RWPE1 (cell line): ENCODE measurements around the gene SPTSSA.

Experiments used
- CTCF ChIA-PET: fragments of 350-600 bp; sonication (Branson Sonifier 250); formaldehyde crosslinking; extraction: SDS; loops from one replicate; lab custom pipeline; 2021; lab: Yijun Ruan, JAX
- POLR2A ChIA-PET: fragments of 400-600 bp; formaldehyde crosslinking; extraction: SDS; loops from one replicate; lab custom pipeline; 2020; ENCODE audit warnings: antibody characterized with exemption; ENCODE audit not compliant: low non-redundant PET; lab: Yijun Ruan, JAX
- DNase-seq: peaks from one replicate; pipeline ENCODE4 v3.0.0; 2012; ENCODE audit warnings: low spot score
- H3K27ac ChIP-seq: fragments of 450-650 bp; 2 replicates; pipeline ENCODE4 v1.5.1; 2017
- TF ChIP-seq, protein P1 (sequence below): fragments of 450-650 bp; conservative IDR thresholded peaks from 2 replicates; pipeline ENCODE4 v1.5.1; 2017; ENCODE audit warnings: low read depth, mild to moderate bottlenecking

The SPTSSA gene

GRCh38 chr14:34461334-34462131 is 507 bp downstream of the SPTSSA start:
- ChIA-PET POLR2A (interaction anchor here (0.5 to 1.0 kb wide), 3 partner anchors 18 to 97 kb away, joined by 3 to 4 read pairs (median 3); no protein-coding TSS in a partner anchor), CTCF (interaction anchor here (0.7 kb wide), 1 partner anchor 118 kb away, joined by 3 read pairs; no protein-coding TSS in a partner anchor)
- peak; percentile 46 for DNase-seq
- TF ChIP-seq, protein P1, sequence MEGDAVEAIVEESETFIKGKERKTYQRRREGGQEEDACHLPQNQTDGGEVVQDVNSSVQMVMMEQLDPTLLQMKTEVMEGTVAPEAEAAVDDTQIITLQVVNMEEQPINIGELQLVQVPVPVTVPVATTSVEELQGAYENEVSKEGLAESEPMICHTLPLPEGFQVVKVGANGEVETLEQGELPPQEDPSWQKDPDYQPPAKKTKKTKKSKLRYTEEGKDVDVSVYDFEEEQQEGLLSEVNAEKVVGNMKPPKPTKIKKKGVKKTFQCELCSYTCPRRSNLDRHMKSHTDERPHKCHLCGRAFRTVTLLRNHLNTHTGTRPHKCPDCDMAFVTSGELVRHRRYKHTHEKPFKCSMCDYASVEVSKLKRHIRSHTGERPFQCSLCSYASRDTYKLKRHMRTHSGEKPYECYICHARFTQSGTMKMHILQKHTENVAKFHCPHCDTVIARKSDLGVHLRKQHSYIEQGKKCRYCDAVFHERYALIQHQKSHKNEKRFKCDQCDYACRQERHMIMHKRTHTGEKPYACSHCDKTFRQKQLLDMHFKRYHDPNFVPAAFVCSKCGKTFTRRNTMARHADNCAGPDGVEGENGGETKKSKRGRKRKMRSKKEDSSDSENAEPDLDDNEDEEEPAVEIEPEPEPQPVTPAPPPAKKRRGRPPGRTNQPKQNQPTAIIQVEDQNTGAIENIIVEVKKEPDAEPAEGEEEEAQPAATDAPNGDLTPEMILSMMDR, result no peak
- H3K27ac ChIP-seq, result peak overlapping the region; percentile 87

DNA sequence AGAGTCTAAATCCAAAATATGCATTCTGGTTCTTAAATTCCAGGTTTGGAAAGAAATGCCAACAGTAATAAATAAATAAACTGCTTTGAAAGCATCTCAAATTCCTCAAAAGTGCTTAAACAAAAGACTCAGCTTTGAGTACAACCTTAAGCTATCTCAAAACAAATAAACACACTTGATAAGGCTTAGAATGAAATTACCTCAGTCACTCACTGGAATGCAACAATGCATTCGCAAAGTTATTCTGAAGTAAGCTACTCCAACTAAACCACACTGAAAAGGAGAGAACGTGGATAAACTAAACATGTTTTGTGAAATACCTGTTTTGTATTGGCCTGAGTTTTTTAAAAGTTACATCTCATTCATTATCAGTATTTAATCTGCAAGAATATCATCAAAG is 1.2 kb downstream of the SPTSSA start:
- TF ChIP-seq, protein P1, result no peak
- no peak for DNase-seq
- CTCF ChIA-PET, result interaction anchor here (0.7 kb wide), 1 partner anchor 117 kb away, joined by 3 read pairs; no protein-coding TSS in a partner anchor
- POLR2A ChIA-PET, result interaction anchor here (0.5 to 0.6 kb wide), 3 partner anchors 18 to 366 kb away, joined by 3 read pairs; no protein-coding TSS in a partner anchor
- H3K27ac ChIP-seq, result no peak overlapping the region

DNA sequence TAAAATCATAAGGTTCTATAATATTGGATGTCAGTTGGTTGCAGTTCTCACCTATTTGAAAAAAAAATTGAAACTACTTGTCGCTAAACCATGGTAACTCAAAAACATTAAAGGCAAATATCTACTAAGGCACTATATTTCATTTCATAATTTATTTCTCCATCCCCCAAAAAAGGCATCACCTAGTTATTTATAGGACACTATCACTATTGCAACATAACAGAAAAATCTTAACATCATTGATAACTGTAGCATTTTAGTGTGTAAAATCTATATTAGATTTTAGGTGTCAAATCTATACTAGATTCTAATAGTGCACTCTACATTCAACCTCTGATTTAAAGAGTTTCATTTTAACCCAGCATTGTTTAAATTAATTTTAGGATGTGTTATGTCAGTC is 1.7 kb downstream of the SPTSSA start:
- no peak overlapping the region for H3K27ac ChIP-seq
- ChIA-PET POLR2A (interaction anchor here (0.6 kb wide), 2 partner anchors 51 to 365 kb away, joined by 3 read pairs; no protein-coding TSS in a partner anchor), CTCF (no interaction called here)
- DNase-seq, result no peak
- TF ChIP-seq, protein P1, result no peak

- no peak for DNase-seq
- ChIA-PET CTCF (no interaction called here), POLR2A (no interaction called here)
- no peak overlapping the region for H3K27ac ChIP-seq
- TF ChIP-seq, protein P1, result no peak
Measured at GRCh38 chr14:34457186-34457585, 4.9 kb downstream of the SPTSSA start.

- ChIA-PET POLR2A (no interaction called here), CTCF (no interaction called here)
- TF ChIP-seq, protein P1, result no peak
- DNase-seq, result no peak
- H3K27ac ChIP-seq, result no peak overlapping the region
Measured at GRCh38 chr14:34453226-34453625, 8.8 kb downstream of the SPTSSA start.

GRCh38 chr14:34452258-34452822 is 9.7 kb downstream of the SPTSSA start:
- ChIA-PET CTCF (no interaction called here), POLR2A (no interaction called here)

More at GRCh38 chr14:34452258-34452822, 9.7 kb downstream of the SPTSSA start:
- no peak for DNase-seq
- no peak overlapping the region for H3K27ac ChIP-seq
- TF ChIP-seq, protein P1, result no peak
